SK-N-SH (cell line): ENCODE measurements around the gene AGPAT3. TPM values are rescaled to one million over a fixed set of nuclear protein-coding genes. Genes with fewer than 3 reads are reported as not detected.
A peak's percentile ranks its signal among the peaks of the same experiment; 100 is the strongest.

ENCODE experiments used
- CTCF ChIA-PET: fragments of 300-600, 350-600 bp; formaldehyde crosslinking; extraction: SDS; loops from one replicate; lab custom pipeline; 2021; lab: Yijun Ruan, JAX
- POLR2A ChIA-PET: fragments of 350-600 bp; sonication (Branson Sonifier 250); formaldehyde crosslinking; extraction: SDS; loops from one replicate; lab custom pipeline; 2020; ENCODE audit warnings: antibody characterized with exemption, inconsistent platforms; lab: Yijun Ruan, JAX
- DNase-seq: peaks from one replicate; pipeline ENCODE4 v3.0.0; 2012
- H2AFZ ChIP-seq: fragments of 200-600 bp; sonication (generic); 2 replicates; pipeline ENCODE4 v1.8.1; 2016; ENCODE audit warnings: antibody characterized with exemption, mild to moderate bottlenecking, low read depth
- H3F3A ChIP-seq: fragments of 200-600 bp; sonication (generic); replicated peaks from 2 replicates; pipeline ENCODE3; 2016; ENCODE audit warnings: antibody characterized with exemption, mild to moderate bottlenecking; ENCODE audit not compliant: insufficient read depth
- H3K27ac ChIP-seq, 2 experiments: fragments of 200-500 bp in 1 of 2; fragments of 200-600 bp in 1 of 2; sonication (Bioruptor generic) in 1 of 2; sonication (generic), shearing (Covaris generic) in 1 of 2; 2 replicates each; pipeline versions ENCODE4 v1.5.1 to v1.6.1; 2014 to 2016; ENCODE audit warnings: low read depth in 2 of 2, inconsistent platforms in 1 of 2, low read length in 1 of 2, mild to moderate bottlenecking in 1 of 2, mixed read lengths in 1 of 2
- H3K27me3 ChIP-seq: fragments of 200-600 bp; sonication (generic), shearing (Covaris generic); 2 replicates; pipeline ENCODE4 v1.6.1; 2016; ENCODE audit warnings: mixed run types; ENCODE audit not compliant: insufficient read depth
- H3K36me3 ChIP-seq, 2 experiments: fragments of 200-500 bp in 1 of 2; fragments of 200-600 bp in 1 of 2; sonication (Bioruptor generic) in 1 of 2; sonication (generic) in 1 of 2; replicated peaks in 1 of 2; 2 replicates each; pipeline versions ENCODE3 to v1.5.1; 2014 to 2016; ENCODE audit warnings: low read length in 1 of 2, mild to moderate bottlenecking in 1 of 2; ENCODE audit not compliant: insufficient read depth in 2 of 2, control insufficient read depth in 1 of 2
- H3K4me1 ChIP-seq, 2 experiments: fragments of 200-500 bp in 1 of 2; fragments of 200-600 bp in 1 of 2; sonication (Bioruptor generic) in 1 of 2; sonication (generic), shearing (Covaris generic) in 1 of 2; 2 replicates each; pipeline versions ENCODE4 v1.5.1 to v1.6.1; 2014 to 2016; ENCODE audit warnings: low read depth in 1 of 2, low read length in 1 of 2, mixed run types in 1 of 2; ENCODE audit not compliant: insufficient read depth in 2 of 2, control insufficient read depth in 1 of 2
- H3K4me2 ChIP-seq: fragments of 200-600 bp; sonication (generic), shearing (Covaris generic); 2 replicates; pipeline ENCODE4 v1.6.1; 2017; ENCODE audit warnings: mixed run types
- H3K4me3 ChIP-seq, 2 experiments: fragments of 200-500 bp in 1 of 2; fragments of 200-600 bp in 1 of 2; sonication (Bioruptor generic) in 1 of 2; sonication (generic), shearing (Covaris generic) in 1 of 2; 2 replicates each; pipeline versions ENCODE4 v1.5.1 to v1.8.1; 2014 to 2016; ENCODE audit warnings: low read depth in 2 of 2, inconsistent platforms in 1 of 2, low read length in 1 of 2, mild to moderate bottlenecking in 1 of 2, mixed read lengths in 1 of 2, moderate library complexity in 1 of 2
- H3K79me2 ChIP-seq: fragments of 200-600 bp; sonication (generic); 2 replicates; pipeline ENCODE4 v1.8.1; 2017; ENCODE audit warnings: mild to moderate bottlenecking; ENCODE audit not compliant: insufficient read depth
- H3K9ac ChIP-seq: fragments of 200-600 bp; sonication (generic); 2 replicates; pipeline ENCODE4 v1.6.1; 2017; ENCODE audit warnings: mixed run types
- H3K9me2 ChIP-seq: fragments of 200-600 bp; sonication (generic); 2 replicates; pipeline ENCODE4 v1.6.1; 2017; ENCODE audit warnings: mixed run types
- H3K9me3 ChIP-seq: fragments of 200-600 bp; sonication (generic); 2 replicates; pipeline ENCODE4 v1.6.1; 2017; ENCODE audit warnings: mixed run types, mild to moderate bottlenecking, moderate library complexity
- H4K20me1 ChIP-seq: fragments of 200-600 bp; sonication (generic); 2 replicates; pipeline ENCODE4 v1.6.1; 2017; ENCODE audit warnings: mild to moderate bottlenecking, mixed run types; ENCODE audit not compliant: insufficient read depth
- CHD2 ChIP-seq: fragments of 150-350 bp; IDR thresholded peaks from 2 replicates; pipeline ENCODE4 v1.6.1; 2018; ENCODE audit warnings: low read length; ENCODE audit not compliant: partially characterized antibody
- FOSL2 ChIP-seq: IDR thresholded peaks from 2 replicates; pipeline ENCODE4 v1.4.0; 2012; ENCODE audit warnings: low read depth, mild to moderate bottlenecking, moderate library complexity, borderline replicate concordance
- FOXJ3 ChIP-seq: sonication (generic); formaldehyde crosslinking; IDR thresholded peaks from 2 replicates; pipeline ENCODE4 v1.5.1; 2020; ENCODE audit warnings: mild to moderate bottlenecking, missing genetic modification reagents
- GATA2 ChIP-seq: sonication (generic); formaldehyde crosslinking; IDR thresholded peaks from 2 replicates; pipeline ENCODE4 v1.5.0; 2020; ENCODE audit warnings: mild to moderate bottlenecking, missing genetic modification reagents
- MEF2A ChIP-seq: IDR thresholded peaks from 2 replicates; pipeline ENCODE4 v1.4.0; 2012; ENCODE audit warnings: low read depth, borderline replicate concordance
- SMC3 ChIP-seq: IDR thresholded peaks from 2 replicates; pipeline ENCODE4 v1.6.1; 2012; ENCODE audit warnings: low read depth, low read length, improper control_type of control experiment
- YY1 ChIP-seq: IDR thresholded peaks from 2 replicates; pipeline ENCODE4 v1.4.0; 2012; ENCODE audit warnings: low read depth, mild to moderate bottlenecking
- WGBS: methylation state at CpG from one replicate; pipeline ENCODE4 v1.1.6; 2017; ENCODE audit warnings: low lambda C conversion rate; 5-methylcytosine and 5-hydroxymethylcytosine counted together
- polyA plus RNA-seq, 3 experiments: library from polyadenylated mRNA; depleted of rRNA; stranded (reverse); fragments of >200 nt; gene quantifications; 2 replicates each; pipeline ENCODE4 v1.2.3, GENCODE V29; 2012
- TF ChIP-seq, protein P1 (sequence below): fragments of 200-600 bp; sonication (generic); IDR thresholded peaks from 2 replicates; pipeline ENCODE4 v1.6.1; 2017; ENCODE audit warnings: antibody characterized with exemption, mild to moderate bottlenecking, moderate library complexity

Gene AGPAT3
- polyA plus RNA-seq, 1 of the 3 experiments (the other 2 are of a cell fraction): 35.3 TPM

DNA sequence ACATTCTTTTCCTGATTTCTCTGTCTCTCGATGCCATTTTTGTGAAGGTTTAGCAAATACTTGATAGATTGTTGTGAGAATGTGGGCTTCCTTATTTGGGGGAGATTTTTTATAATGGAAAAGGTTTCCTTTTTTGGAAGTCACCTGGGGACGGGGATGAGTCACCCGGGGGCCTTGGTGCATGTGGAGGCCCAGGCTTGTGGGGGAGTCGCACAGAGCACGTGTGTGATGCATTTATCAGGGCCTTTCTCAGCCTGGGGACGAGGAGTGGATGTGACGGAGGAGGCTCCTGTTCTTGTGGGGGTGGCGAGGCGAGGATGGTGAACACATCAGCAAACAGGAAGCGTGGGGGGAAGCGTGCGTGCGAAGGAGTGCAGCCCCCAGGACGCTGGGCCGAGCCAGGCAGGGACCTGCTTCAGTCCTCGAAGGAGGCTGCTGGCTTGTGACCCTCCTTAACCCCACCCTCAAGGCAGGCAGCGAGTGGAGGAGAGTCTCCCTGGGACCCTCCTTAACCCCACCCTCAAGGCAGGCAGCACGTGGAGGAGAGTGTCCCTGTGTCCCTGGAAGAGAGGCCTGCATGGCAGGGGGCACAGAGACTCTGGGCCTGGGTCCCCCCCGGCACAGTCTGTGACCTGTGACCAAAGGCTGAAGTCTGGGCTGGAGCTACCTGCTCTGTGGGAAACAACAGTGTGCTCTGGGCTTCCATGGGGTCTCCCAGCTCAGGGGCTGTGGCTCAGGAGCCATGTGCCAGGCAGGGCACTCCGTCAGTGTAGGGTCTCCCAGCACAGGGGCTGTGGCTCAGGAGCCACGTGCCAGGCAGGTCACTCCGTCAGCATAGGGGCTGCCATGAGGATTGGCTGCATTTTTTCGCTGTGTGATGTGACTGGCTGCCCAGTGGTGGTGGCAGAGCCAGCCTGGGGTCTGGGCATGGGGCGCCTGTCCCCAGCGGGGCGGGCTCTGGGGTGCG, 57.2 kb downstream of the AGPAT3 start:
- Histone ChIP-seq H4K20me1 (peaks cover 55% of the 10 kb centered on the region), H3K4me2 (no peak overlapping the region)

DNA sequence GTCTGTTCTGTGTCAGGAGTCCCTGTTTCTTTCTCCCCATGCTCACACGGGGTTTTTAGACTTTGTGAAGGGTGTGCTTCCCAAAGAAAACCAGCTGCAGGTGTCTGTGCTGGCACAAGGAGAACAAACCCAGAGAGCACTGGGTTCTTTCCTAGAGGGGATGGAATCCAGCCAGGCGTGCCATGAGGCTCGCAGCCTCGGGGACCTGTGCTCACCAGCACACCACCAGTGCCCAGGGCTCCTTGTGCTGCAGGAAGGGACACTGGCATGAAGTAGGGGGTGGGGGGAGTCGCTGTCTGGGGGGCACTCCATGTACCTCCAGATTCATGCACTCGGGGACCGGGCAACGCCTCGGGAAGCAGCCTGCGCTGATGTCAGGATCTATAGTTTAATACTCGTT, 57.9 kb downstream of the AGPAT3 start:
- Histone ChIP-seq H2AFZ (no peak overlapping the region), H3K4me1 (peaks cover 0 to 37% of the 10 kb centered on the region in 2 experiments; a peak in 1 of 4 replicates), H3K9ac (no peak overlapping the region), H4K20me1 (peaks cover 52% of the 10 kb centered on the region), H3K9me3 (no peaks in the 10 kb centered on the region), H3K27ac (peak overlapping the region in 1 of 2 experiments; percentile 70; a peak in 2 of 4 replicates), H3K36me3 (peaks cover 0 to 20% of the 10 kb centered on the region in 2 experiments), H3K9me2 (no peaks in the 10 kb centered on the region), H3K79me2 (peaks cover 43% of the 10 kb centered on the region), H3K4me3 (no peak overlapping the region), H3F3A (peaks cover 9% of the 10 kb centered on the region), H3K27me3 (no peaks in the 10 kb centered on the region), H3K4me2 (no peak overlapping the region)
- DNase-seq: peak; percentile 65
- POLR2A ChIA-PET: no interaction called here
- 76% methylated on average over 8 of the region's 11 CpGs for WGBS
- TF ChIP-seq GATA2 (CRISPR knock-in tag): no peak
- CTCF ChIA-PET: no interaction called here

More for the DNA sequence above, 57.2 kb downstream of the AGPAT3 start:
- 88% methylated on average over 21 of the region's 27 CpGs for WGBS
- Histone ChIP-seq H3K79me2 (peaks cover 46% of the 10 kb centered on the region), H3K4me3 (no peak overlapping the region), H3F3A (peaks cover 9% of the 10 kb centered on the region), H3K9ac (no peak overlapping the region), H3K9me3 (no peaks in the 10 kb centered on the region), H3K9me2 (no peaks in the 10 kb centered on the region), H3K27me3 (no peaks in the 10 kb centered on the region), H3K4me1 (peaks cover 0 to 37% of the 10 kb centered on the region in 2 experiments; a peak in 1 of 4 replicates), H3K27ac (peak overlapping the region in 1 of 2 experiments; percentile 70; a peak in 1 of 4 replicates), H2AFZ (no peak overlapping the region), H3K36me3 (peaks cover 0 to 16% of the 10 kb centered on the region in 2 experiments)
- CTCF ChIA-PET: no interaction called here
- TF ChIP-seq YY1: no peak
- no peak for TF ChIP-seq CHD2
- no peak for TF ChIP-seq SMC3
- TF ChIP-seq MEF2A: no peak
- TF ChIP-seq FOSL2: no peak
- TF ChIP-seq, protein P1, sequence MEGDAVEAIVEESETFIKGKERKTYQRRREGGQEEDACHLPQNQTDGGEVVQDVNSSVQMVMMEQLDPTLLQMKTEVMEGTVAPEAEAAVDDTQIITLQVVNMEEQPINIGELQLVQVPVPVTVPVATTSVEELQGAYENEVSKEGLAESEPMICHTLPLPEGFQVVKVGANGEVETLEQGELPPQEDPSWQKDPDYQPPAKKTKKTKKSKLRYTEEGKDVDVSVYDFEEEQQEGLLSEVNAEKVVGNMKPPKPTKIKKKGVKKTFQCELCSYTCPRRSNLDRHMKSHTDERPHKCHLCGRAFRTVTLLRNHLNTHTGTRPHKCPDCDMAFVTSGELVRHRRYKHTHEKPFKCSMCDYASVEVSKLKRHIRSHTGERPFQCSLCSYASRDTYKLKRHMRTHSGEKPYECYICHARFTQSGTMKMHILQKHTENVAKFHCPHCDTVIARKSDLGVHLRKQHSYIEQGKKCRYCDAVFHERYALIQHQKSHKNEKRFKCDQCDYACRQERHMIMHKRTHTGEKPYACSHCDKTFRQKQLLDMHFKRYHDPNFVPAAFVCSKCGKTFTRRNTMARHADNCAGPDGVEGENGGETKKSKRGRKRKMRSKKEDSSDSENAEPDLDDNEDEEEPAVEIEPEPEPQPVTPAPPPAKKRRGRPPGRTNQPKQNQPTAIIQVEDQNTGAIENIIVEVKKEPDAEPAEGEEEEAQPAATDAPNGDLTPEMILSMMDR: no peak
- TF ChIP-seq FOXJ3 (CRISPR knock-in tag): no peak
- DNase-seq: no peak
- POLR2A ChIA-PET: no interaction called here
